K562 (cell line): Measurements from ENCODE around the gene CLHC1. TPM values are rescaled to one million over a fixed set of nuclear protein-coding genes. Genes with fewer than 3 reads are reported as not detected.

ENCODE experiments used
- BCLAF1 ChIP-seq, 2 experiments: fragments of 450-650 bp in 1 of 2; IDR thresholded peaks; 2 replicates each; pipeline ENCODE4 v1.6.1; 2011 to 2017; ENCODE audit warnings: low read depth in 2 of 2, antibody characterized with exemption in 1 of 2, borderline replicate concordance in 1 of 2, low read length in 1 of 2, mild to moderate bottlenecking in 1 of 2, mixed read lengths in 1 of 2; ENCODE audit not compliant: control insufficient read depth in 1 of 2
- CBX3 ChIP-seq, 2 experiments: IDR thresholded peaks; 1 replicate in 1 of 2; 2 replicates in 1 of 2; pipeline ENCODE4 v1.6.1; 2012; ENCODE audit warnings: inconsistent platforms in 2 of 2, low read length in 2 of 2, borderline replicate concordance in 1 of 2, control low read depth in 1 of 2
- CHCHD3 ChIP-seq: fragments of 250-450 bp; sonication (Bioruptor Pico); IDR thresholded peaks from 2 replicates; pipeline ENCODE4 v2.1.2; 2022; ENCODE audit warnings: mild to moderate bottlenecking
- DPF2 ChIP-seq: fragments of 450-650 bp; IDR thresholded peaks from 2 replicates; pipeline ENCODE4 v1.6.1; 2016
- E2F5 ChIP-seq: sonication (generic); formaldehyde crosslinking; IDR thresholded peaks from 2 replicates; pipeline ENCODE4 v1.8.0; 2022; ENCODE audit warnings: mild to moderate bottlenecking, missing genetic modification reagents
- FOSL1 ChIP-seq: fragments of 200-800 bp; sonication (Bioruptor generic); conservative IDR thresholded peaks from 2 replicates; pipeline ENCODE4 v1.6.1; 2016; ENCODE audit warnings: missing genetic modification characterization, missing compliant biosample characterization
- FOXK2 ChIP-seq, 2 experiments: fragments of 450-650 bp; IDR thresholded peaks in 1 of 2; conservative IDR thresholded peaks in 1 of 2; 2 replicates each; pipeline ENCODE4 v1.6.1; 2016; ENCODE audit warnings: low read depth in 2 of 2, mild to moderate bottlenecking in 1 of 2
- HDAC2 ChIP-seq: fragments of 450-650 bp; IDR thresholded peaks from 2 replicates; pipeline ENCODE4 v1.6.1; 2016; ENCODE audit warnings: mild to moderate bottlenecking
- HDAC6 ChIP-seq: IDR thresholded peaks from 2 replicates; pipeline ENCODE4 v1.6.1; 2012; ENCODE audit warnings: low read depth, mild to moderate bottlenecking, control low read depth, inconsistent platforms, low read length, moderate library complexity
- HEY1 ChIP-seq: fragments of 250-450 bp; sonication (Bioruptor Pico); IDR thresholded peaks from 2 replicates; pipeline ENCODE4 v1.5.0; 2020; ENCODE audit warnings: mild to moderate bottlenecking, moderate library complexity, borderline replicate concordance
- HINFP ChIP-seq: fragments of 450-650 bp; conservative IDR thresholded peaks from 2 replicates; pipeline ENCODE4 v1.6.1; 2016; ENCODE audit warnings: missing genetic modification characterization, low read depth, mild to moderate bottlenecking, control low read depth, missing compliant biosample characterization
- NCOA2 ChIP-seq, 2 experiments: fragments of 450-650 bp; IDR thresholded peaks; 2 replicates each; pipeline ENCODE4 v1.6.1; 2018; ENCODE audit warnings: mild to moderate bottlenecking in 2 of 2, moderate library complexity in 1 of 2; ENCODE audit not compliant: partially characterized antibody in 2 of 2
- NR1H2 ChIP-seq: sonication (generic); formaldehyde crosslinking; IDR thresholded peaks from 2 replicates; pipeline ENCODE4 v1.4.0; 2020; ENCODE audit warnings: mild to moderate bottlenecking, missing genetic modification reagents
- PHF8 ChIP-seq: fragments of 200-600 bp; sonication (generic); IDR thresholded peaks from 2 replicates; pipeline ENCODE4 v1.6.1; 2012; ENCODE audit warnings: mixed run types, mild to moderate bottlenecking, inconsistent platforms, low read length, moderate library complexity, borderline replicate concordance
- SMARCA4 ChIP-seq: fragments of 450-650 bp; IDR thresholded peaks from 2 replicates; pipeline ENCODE4 v1.6.1; 2016
- SUPT5H ChIP-seq: fragments of 450-650 bp; IDR thresholded peaks from 2 replicates; pipeline ENCODE4 v1.6.1; 2016
- TAF7 ChIP-seq: fragments of 450-650 bp; IDR thresholded peaks from 2 replicates; pipeline ENCODE4 v1.6.1; 2016; ENCODE audit warnings: missing genetic modification characterization, missing compliant biosample characterization
- ZFP91 ChIP-seq: sonication (generic); formaldehyde crosslinking; IDR thresholded peaks from 2 replicates; pipeline ENCODE4 v1.8.0; 2022; ENCODE audit warnings: mild to moderate bottlenecking, missing genetic modification reagents
- ZNF384 ChIP-seq: IDR thresholded peaks from 2 replicates; pipeline ENCODE4 v1.6.1; 2012; ENCODE audit warnings: low read depth, low read length, improper control_type of control experiment
- ZNF778 ChIP-seq: fragments of 450-650 bp; formaldehyde crosslinking; IDR thresholded peaks from 2 replicates; pipeline ENCODE4 v1.4.0; 2020; ENCODE audit warnings: mild to moderate bottlenecking, moderate library complexity
- polyA plus RNA-seq, 8 experiments: library from polyadenylated mRNA; depleted of rRNA in 4 of 8; stranded (reverse) in 5 of 8; unstranded in 3 of 8; fragments of >200 nt; fragmentation: Nextera tagmentation in 2 of 8; fragmentation: Illumina TruSeq in 1 of 8; extraction: Ambion mirVana in 2 of 8; extraction: Trizol in 1 of 8; gene quantifications; 2 replicates each; pipeline versions ENCODE4 v1.2.1 to v1.2.3, GENCODE V29; 2011 to 2014; ENCODE audit warnings: inconsistent platforms in 1 of 8, missing spikeins in 1 of 8
- total RNA-seq, 7 experiments: library from RNA; depleted of rRNA in 6 of 7; stranded (reverse); fragments of >200 nt in 6 of 7; fragmentation: Illumina TruSeq in 2 of 7; extraction: Trizol in 2 of 7; gene quantifications; 2 replicates each; pipeline versions ENCODE4 v1.2.1 to v1.2.3, GENCODE V29; 2011 to 2021; ENCODE audit warnings: low replicate concordance in 1 of 7

The CLHC1 gene
- total and polyA plus RNA-seq, 9 of the 15 experiments (the other 6 are each of a cell fraction or from before 2014, with no cell fraction given) = 3.7 to 14.3 (median 8.6) TPM

- TF ChIP-seq BCLAF1 (IDR thresholded peaks at IDR 0.05; ENCODE audit: borderline replicate concordance in 1 of 2, control insufficient read depth in 1 of 2, low read depth in 2 of 2, low read length in 1 of 2) (0 out of 4 replicates have a peak, but pooled peaks of 1 of the 2 experiments have one; percentile 35), PHF8 (peak; percentile 84), HDAC2 (peak; percentile 43; the same call in 1 of the 2 replicates), ZFP91 (CRISPR knock-in tag) (peak; percentile 33; the same call in 1 of the 2 replicates), HEY1 (CRISPR knock-in tag) (no peak), ZNF778 (CRISPR knock-in tag) (no peak), SMARCA4 (peak; percentile 23; the same call in 1 of the 2 replicates), NR1H2 (CRISPR knock-in tag) (0 out of 2 replicates have a peak, but pooled peaks have one; percentile 96), FOSL1 (tag) (0 out of 2 replicates have a peak, but pooled peaks have one; percentile 14), E2F5 (CRISPR knock-in tag) (peak; percentile 33; the same call in 1 of the 2 replicates), ZNF384 (no peak), NCOA2 (IDR thresholded peaks at IDR 0.05; ENCODE audit: partially characterized antibody in 2 of 2) (peak in 1 of 2 experiments; percentile 98), HDAC6 (0 out of 2 replicates have a peak, but pooled peaks have one; percentile 42), SUPT5H (peak; percentile 97), CHCHD3 (CRISPR knock-in tag) (0 out of 2 replicates have a peak, but pooled peaks have one; percentile 13), CBX3 (IDR thresholded peaks at IDR 0.05; ENCODE audit: borderline replicate concordance in 1 of 2, low read length in 2 of 2) (peak in 1 of 2 experiments; percentile 57; a peak in 1 of 3 replicates), TAF7 (tag) (peak; percentile 89), HINFP (peak; percentile 99), FOXK2 (conservative IDR thresholded peaks at IDR 0.05 in 1 of 2, IDR thresholded peaks at IDR 0.05 in 1 of 2; ENCODE audit: low read depth in 2 of 2) (no peak; a peak in 2 of 4 replicates), DPF2 (peak; percentile 18; the same call in 1 of the 2 replicates)
These were observed at the start of gene CLHC1, which contains the start of gene RPS27A (continued) for GRCh38 chr2:55232084-55232862.
